NCI-H226 (cell line): ENCODE data around the gene FLNB.

ENCODE experiments used
- DNase-seq: peaks from one replicate; pipeline ENCODE4 v3.0.0-alpha.2; 2015

The FLNB gene

GRCh38 chr3:58216496-58217195 is 208.4 kb downstream of the FLNB start:
- no peak for DNase-seq

GRCh38 chr3:58217209-58217811 is 209.1 kb downstream of the FLNB start:
- peak; percentile 48 for DNase-seq

DNA sequence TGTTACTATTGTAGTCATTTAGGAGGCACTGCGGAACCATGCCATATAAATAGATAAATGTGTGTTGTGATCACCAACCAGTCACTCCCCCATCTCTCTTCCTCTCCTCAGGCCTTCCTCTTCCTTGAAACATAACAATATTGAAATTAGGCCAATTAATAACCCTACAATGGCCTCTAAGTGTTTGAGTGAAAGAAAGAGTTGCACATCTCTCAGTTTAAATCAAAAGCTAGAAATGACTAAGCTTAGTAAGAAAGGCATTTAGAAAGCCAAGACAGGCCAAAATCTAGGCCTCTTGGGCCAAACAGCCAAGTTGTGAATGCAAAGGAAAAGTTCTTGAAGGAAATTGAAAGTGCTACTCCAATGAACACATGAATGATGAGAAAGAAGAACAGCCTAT is 210.7 kb downstream of the FLNB start:
- DNase-seq: no peak
